ENCODE measurements around the gene C1orf167.

C1orf167 gene

GRCh38 chr1:11767922-11768704, 6.1 kb downstream of the C1orf167 start:
- DNase-seq, result no peak

GRCh38 chr1:11768821-11769220, 6.8 kb downstream of the C1orf167 start:
- DNase-seq, result no peak

GRCh38 chr1:11769274-11769673, 7.3 kb downstream of the C1orf167 start:
- DNase-seq, result no peak

- no peak for DNase-seq
These were observed 8.0 kb downstream of the C1orf167 start for GRCh38 chr1:11770011-11770410.

- no peak for DNase-seq
These were observed 9.6 kb downstream of the C1orf167 start for GRCh38 chr1:11771481-11772043.

- DNase-seq, result no peak
These were observed 10.5 kb downstream of the C1orf167 start for GRCh38 chr1:11772458-11772857.

GRCh38 chr1:11774753-11775152, 12.8 kb downstream of the C1orf167 start:
- DNase-seq, result no peak

GRCh38 chr1:11777658-11778322, 15.8 kb downstream of the C1orf167 start:
- DNase-seq, result no peak

GRCh38 chr1:11778336-11778735, 16.3 kb downstream of the C1orf167 start:
- DNase-seq, result no peak

- no peak for DNase-seq
These were observed 17.0 kb downstream of the C1orf167 start for GRCh38 chr1:11778844-11779623.

GRCh38 chr1:11779715-11780379, 17.9 kb downstream of the C1orf167 start:
- no peak for DNase-seq

- no peak for DNase-seq
These were observed 18.6 kb downstream of the C1orf167 start for GRCh38 chr1:11780380-11781147.

- no peak for DNase-seq
These were observed 19.3 kb downstream of the C1orf167 start for GRCh38 chr1:11781297-11781696.

GRCh38 chr1:11782127-11782708, 20.2 kb downstream of the C1orf167 start:
- DNase-seq, result no peak

- no peak for DNase-seq
These were observed 21.6 kb downstream of the C1orf167 start for GRCh38 chr1:11783556-11783955.

- no peak for DNase-seq
These were observed 22.4 kb downstream of the C1orf167 start for GRCh38 chr1:11784256-11784992.

GRCh38 chr1:11784993-11785769, 23.2 kb downstream of the C1orf167 start:
- DNase-seq, result peak in 1 of 2 experiments; percentile 18

- DNase-seq, result no peak
These were observed 24.2 kb downstream of the C1orf167 start for GRCh38 chr1:11786168-11786567.

- no peak for DNase-seq
These were observed 25.3 kb downstream of the C1orf167 start for GRCh38 chr1:11787251-11787803.
